GM21723 (cell line): ENCODE results near the gene RPL27.
A peak's percentile ranks its signal among the peaks of the same experiment; 100 is the strongest.
"Not testable (repeated sequence)": the region's sequence is repeated elsewhere in the genome, so short reads cannot be mapped to it uniquely, and the experiment has no call there.

ENCODE experiments used
- ATAC-seq: cut with Tn5 transposase; IDR thresholded peaks from one replicate; pipeline ENCODE4 v1.9.1; 2021; ENCODE audit warnings: mild to moderate bottlenecking, moderate library complexity; ENCODE audit not compliant: unreplicated experiment

RPL27 gene

GRCh38 chr17:42997984-42998938 is at the start of gene RPL27:
RPL27 (plus strand) TSS chr17:42998419; CDS start chr17:42998751, 332 bp downstream.
- peak; percentile 92 for ATAC-seq

GRCh38 chr17:42950044-42950783 is 48.0 kb upstream of the RPL27 start:
- ATAC-seq, result no peak

GRCh38 chr17:42953669-42954068 is 44.5 kb upstream of the RPL27 start:
- no peak for ATAC-seq

GRCh38 chr17:42964161-42964932 is 33.9 kb upstream of the RPL27 start, which contains the start of gene AARSD1:
AARSD1 (minus strand) TSS chr17:42964454; CDS start chr17:42964440, 14 bp downstream.
- ATAC-seq, result peak; percentile 77

- ATAC-seq, result no peak
Observed at GRCh38 chr17:42967925-42968324, 30.3 kb upstream of the RPL27 start.

- ATAC-seq, result no peak
Observed at GRCh38 chr17:42969001-42969581, 29.1 kb upstream of the RPL27 start.

GRCh38 chr17:42971589-42971988 is 26.6 kb upstream of the RPL27 start:
- ATAC-seq, result no peak

GRCh38 chr17:42973323-42973722 is 24.9 kb upstream of the RPL27 start:
- not testable (repeated sequence) for ATAC-seq

- no peak for ATAC-seq
Observed at GRCh38 chr17:42975265-42975664, 23.0 kb upstream of the RPL27 start.

- not testable (repeated sequence) for ATAC-seq
Observed at GRCh38 chr17:42975701-42976100, 22.5 kb upstream of the RPL27 start.

- peak; percentile 43 for ATAC-seq
Observed at GRCh38 chr17:42979511-42980273, 18.5 kb upstream of the RPL27 start, which contains the start of gene PTGES3L. PTGES3L (minus strand) TSS chr17:42980080; CDS start chr17:42980053, 27 bp downstream.

GRCh38 chr17:42980274-42980765 is 17.9 kb upstream of the RPL27 start, which contains the start of gene RUNDC1:
RUNDC1 (plus strand) TSS chr17:42980565; CDS start chr17:42980577, 12 bp downstream.
- peak; percentile 67 for ATAC-seq

- peak; percentile 43 for ATAC-seq
Observed at GRCh38 chr17:42980766-42981397, 17.3 kb upstream of the RPL27 start.

- ATAC-seq, result no peak
Observed at GRCh38 chr17:42982266-42982665, 16.0 kb upstream of the RPL27 start.

GRCh38 chr17:42985225-42985624 is 13.0 kb upstream of the RPL27 start:
- ATAC-seq, result peak; percentile 56

GRCh38 chr17:42989141-42989540 is 9.1 kb upstream of the RPL27 start:
- ATAC-seq, result no peak

- no peak for ATAC-seq
Observed at GRCh38 chr17:42989726-42990652, 8.2 kb upstream of the RPL27 start.

GRCh38 chr17:42991471-42991870 is 6.7 kb upstream of the RPL27 start:
- no peak for ATAC-seq
